NCI-H1417 (cell line): ENCODE data around the gene NFASC.

Source experiments
- DNase-seq, 3 experiments: peaks; one replicate each; lab custom pipeline; 2025; lab: John Stamatoyannopoulos, UW

Gene NFASC

DNA sequence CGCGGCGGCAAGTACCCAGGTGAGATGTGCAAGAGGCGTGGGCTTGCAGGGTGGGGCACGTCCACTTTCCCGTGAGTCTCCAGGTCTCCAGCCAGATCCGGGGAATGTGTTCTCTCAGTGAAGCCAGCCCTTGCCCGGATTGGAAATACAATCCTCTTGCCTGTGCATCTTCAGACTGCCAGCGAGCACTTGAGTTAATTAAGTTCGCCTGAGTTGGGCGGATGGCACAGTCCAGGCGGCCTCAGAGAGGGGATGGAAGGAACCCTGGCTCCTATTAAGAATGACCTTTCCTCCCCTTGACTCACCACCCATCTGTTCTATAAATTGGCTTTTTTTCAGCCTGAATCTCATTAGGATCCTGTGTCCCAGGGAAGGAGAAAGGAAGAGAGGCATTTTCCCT is 139.0 kb downstream of the NFASC start:
- DNase-seq: peak in 2 of 3 experiments; percentile 7 to 93

DNA sequence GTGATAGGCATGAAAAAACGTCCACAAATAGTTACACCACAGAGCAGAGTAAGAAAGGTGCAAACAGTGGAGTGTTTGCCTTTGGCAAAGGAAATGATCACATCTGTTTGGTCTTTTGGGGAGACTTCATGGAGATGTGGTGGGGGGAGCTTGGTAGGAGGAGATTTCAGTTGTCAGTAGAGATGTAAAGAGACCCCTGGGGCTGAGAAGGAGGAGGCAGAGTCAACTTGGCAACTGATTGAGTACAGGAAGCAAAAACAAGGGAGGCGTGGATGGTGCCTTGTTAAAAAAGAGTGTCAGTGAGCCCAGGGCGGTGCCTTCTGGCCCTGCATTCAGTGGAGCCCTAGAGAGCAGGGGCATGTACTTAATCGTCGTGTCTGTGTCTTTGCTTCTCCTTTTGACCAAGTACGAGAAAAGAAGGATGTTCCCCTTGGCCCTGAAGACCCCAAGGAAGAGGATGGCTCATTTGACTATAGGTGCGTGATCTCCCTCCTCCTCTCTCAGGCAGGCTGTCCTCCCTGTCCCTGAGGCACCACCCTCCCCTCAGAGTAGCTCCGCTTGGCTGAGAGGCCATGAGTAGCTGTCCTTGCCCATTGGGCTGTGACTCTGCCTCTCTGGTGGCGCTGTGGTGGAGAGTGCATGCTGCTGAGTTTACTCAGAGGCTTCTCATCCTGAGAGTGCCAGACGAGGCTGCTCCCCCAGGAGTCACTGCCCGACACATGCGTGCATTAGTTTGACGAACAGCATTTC is 141.9 kb downstream of the NFASC start:
- DNase-seq: peak in 2 of 3 experiments; percentile 5 to 47

DNA sequence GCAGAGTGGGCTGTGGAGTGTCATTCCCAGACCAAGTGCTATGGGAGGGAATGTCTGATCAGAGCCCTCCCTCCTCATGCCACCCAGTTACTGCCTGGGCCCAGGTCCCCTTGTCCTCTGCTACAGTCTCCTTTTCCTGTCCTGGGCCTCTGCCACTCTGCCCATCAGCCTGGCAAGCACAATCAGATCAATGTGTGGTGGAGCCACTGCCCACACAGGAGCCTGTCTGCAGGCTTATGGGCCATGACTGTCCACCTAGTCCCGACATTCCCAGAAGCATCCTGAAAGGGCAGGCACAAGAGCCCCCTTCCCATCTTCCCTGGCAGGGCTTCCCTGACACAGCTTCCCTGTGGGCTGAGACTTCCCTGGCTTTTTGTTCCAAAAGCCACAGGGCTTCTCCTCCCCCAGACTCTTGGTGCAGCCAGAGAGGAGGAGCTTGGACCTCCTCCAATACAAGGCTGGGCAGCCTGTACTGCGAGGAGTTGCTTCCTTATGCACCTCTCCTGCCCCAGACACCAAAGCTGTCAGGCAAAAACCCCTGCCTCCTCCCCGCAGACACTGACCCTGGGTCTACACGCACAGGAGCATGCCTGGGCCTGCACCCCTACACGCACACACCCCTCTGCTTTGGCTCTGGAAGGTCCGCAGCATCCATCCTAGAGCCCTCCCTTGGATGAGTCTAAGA is 143.2 kb downstream of the NFASC start:
- DNase-seq: peak; percentile 18 to 60 (median 47)

- DNase-seq: peak in 1 of 3 experiments; percentile 12
These were observed 144.1 kb downstream of the NFASC start for GRCh38 chr1:205014783-205015182.

DNA sequence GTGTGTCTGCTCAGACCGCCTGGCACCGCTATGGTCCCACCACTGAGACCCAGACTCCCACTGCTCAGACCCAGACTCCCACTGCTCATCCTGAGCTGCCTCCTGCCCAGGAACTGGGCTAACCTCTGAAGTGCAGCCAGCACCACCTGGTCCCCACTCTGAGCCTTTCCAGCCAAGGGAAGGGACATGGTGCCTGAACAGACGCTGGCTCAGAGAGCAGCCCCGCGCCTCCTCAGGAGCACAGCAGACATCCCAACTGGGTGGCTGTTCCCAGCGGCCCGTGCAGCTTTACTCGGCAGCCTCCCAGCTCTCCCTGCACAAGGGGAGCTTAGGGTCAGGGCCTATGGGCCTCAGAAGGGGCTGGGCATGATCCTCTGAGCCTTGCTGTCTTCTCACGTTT is 144.6 kb downstream of the NFASC start:
- DNase-seq: no peak

DNA sequence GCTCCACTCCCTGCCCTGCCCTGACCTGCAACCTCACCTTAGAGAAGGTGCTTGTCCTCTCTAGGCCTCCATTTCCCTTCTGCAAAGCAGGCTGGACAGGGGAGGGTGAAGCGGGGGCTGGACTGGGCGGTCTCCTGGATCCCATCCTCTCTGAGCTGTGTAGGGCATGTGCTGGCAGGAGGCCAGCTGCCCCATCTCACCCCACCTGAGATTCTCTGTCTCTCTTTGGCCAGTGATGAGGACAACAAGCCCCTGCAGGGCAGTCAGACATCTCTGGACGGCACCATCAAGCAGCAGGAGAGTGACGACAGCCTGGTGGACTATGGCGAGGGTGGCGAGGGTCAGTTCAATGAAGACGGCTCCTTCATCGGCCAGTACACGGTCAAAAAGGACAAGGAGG is 145.4 kb downstream of the NFASC start:
- no peak for DNase-seq

- no peak for DNase-seq
These were observed 145.9 kb downstream of the NFASC start for GRCh38 chr1:205016584-205016983.

- no peak for DNase-seq
These were observed 146.3 kb downstream of the NFASC start for GRCh38 chr1:205017001-205017400.

DNA sequence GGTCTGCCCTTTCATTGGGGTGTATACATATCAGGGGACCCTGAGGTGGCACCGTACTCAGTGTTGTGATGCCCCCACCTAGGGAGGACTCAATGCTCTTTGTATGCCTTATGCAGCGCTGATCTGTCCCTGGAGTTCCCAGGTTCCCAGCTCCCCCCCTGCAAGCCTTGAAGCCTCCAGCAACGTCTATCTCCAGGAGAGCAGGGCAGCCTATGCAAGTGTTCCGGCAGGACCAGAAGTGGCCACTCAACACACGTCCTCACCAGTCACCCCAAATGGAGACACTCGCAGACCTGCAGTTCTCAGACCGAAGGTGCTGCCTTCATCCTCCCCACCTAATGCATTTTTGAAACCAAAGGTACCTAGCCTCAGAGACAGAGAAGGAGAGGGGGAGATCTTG is 147.1 kb downstream of the NFASC start:
- no peak for DNase-seq

DNA sequence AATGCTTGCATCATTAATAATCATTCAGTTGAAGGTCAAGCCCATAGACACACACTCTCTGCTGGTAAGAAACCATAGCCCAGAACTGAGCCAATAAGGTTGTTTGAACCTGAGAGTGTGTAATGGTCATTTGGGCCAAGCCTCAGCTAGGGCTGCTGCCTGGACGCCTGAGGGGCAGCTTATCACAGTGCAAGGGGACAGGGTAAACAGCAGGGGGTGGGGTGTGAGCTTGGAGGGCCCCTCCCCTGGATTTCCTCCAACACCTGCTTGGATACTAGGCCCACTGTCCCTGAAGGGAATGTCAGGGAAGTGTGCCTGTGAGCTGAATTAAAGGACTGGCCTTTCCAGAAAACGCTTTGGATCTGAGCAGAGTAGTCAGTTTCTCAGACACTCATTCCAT is 147.7 kb downstream of the NFASC start:
- DNase-seq: no peak

GRCh38 chr1:205020466-205020865 is 149.8 kb downstream of the NFASC start:
- no peak for DNase-seq

DNA sequence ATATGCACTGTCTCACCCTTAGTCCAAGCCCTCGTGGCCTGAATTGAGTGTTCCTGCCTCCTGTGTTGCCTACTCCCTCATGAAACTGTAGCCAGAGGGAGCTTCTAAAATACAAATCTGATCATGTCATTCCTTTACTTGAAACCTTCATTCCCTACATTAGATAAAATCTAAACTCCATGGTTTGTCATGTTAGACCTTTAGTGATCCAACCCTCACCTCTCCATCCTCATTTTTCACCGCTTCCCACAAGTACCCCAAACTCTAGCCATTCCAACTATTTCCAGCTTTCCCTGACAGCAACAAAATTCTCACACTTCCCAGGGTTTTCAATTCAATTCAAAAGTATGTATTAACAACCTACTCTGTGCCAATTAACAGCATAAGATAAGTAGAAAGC is 154.0 kb downstream of the NFASC start:
- no peak for DNase-seq

DNA sequence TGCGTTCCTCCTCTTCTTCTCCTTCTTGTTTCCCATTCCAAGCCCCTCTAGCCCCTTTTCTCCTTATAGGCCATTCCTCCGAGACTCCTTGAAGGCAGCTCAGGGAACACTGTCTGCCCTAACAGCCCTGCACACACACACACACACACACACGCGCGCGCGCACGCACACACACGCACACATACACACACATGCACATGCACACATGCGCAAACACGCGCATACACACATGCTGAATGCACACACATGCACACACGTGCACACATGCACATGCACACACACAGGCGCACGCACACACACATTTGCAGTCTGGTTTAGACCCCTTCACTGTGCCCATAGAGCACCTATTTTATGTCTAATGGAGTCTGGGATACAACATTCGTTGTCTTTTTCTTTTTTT is 154.6 kb downstream of the NFASC start:
- no peak for DNase-seq

DNA sequence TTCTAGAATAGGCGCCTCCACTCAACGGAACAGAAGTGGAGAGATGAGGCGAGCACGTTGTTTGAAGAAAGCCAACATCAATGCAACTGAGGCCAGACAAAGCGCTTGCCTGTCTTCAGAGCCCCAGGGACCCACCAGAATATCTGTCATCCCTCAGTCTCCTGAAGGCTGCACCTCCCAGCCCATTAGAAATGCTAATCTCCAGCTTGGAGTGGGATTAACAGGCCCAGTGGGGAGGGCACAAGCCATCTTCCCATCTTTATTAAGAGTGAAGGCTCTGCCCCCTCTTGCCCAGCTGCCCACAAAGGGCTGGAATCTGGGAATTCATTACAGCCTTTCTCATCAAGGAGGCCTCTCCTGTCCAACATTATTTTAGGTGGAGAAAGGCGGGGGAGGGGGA is 155.5 kb downstream of the NFASC start:
- DNase-seq: no peak

DNA sequence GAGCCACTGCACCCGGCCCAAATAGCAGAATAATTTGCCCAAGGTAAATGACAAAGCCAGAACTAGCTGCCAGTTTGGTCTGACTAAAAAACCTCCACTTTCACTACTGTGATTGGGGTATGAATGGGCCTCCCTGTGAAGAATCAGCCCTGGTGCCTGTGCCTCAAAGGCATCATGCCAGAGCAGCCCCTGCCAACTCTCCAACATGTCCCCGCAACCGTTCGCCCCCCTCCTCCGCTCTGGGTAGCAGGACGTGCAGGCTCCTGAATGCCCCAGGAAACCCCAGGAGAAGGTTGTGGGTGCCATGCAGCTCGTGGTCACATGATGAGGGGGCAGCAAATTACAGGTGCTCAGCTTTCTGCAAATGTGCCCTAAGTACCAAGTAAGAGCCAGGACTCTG is 157.7 kb downstream of the NFASC start:
- DNase-seq: no peak

DNA sequence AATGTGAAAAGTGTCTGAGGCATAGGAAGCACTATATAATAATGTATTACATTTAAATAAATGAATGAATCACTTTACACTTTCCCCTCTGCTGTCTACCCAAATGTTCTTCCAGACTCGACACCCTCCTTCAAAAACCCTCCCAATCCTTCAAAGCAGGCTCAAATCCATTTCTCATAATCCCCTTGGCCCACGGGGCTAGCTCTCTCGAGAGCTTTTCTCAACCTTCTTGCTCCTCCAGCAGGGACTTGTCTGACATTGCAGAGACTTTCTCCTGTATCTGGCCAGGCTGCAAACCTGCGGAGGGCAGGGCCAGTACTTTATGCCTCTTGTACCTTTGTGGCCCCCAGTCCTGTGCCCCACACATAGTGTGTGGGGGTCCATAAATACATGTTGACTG is 158.3 kb downstream of the NFASC start:
- no peak for DNase-seq

GRCh38 chr1:205030241-205030640 is 159.6 kb downstream of the NFASC start:
- DNase-seq: no peak

- peak in 1 of 3 experiments; percentile 26 for DNase-seq
These were observed 160.2 kb downstream of the NFASC start for GRCh38 chr1:205030896-205031295.

DNA sequence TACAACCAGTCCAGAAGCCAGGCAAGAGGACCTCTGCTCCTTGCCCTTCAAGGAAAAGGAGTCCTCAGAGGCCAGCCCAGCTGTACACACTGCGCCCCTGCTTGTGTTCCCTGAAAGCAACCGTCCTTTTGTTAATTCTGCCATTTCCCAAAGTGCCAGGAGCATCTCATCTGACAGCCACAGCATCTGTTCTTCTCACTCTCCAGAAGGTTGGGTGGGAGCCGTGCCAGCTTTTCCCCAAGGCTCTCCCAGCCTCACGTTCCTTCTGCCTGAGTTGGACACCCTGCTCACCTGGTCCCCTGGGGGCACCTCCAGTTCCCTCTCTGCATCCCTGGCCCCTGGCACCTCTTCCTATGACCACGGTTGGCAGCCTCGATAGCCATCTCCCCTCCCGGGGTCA is 161.8 kb downstream of the NFASC start:
- no peak for DNase-seq

DNA sequence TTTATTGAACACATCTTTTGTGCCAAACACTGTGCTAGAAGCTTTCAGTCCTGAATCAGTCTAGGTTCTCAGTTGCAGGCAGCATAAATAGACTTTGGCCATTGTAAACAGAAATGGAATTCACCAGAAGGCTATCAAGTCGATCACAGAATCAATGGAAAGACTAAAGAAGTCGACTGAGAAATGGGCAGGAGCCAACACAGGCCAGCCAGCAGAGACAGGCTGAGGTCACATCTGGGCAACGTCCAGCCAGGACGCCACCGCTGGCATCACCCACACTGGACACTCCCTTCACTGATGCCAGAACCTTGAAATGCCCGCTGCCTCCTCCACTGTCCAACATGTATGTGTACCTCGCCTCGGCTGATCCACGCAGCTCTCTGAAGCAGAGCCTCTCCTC is 166.9 kb downstream of the NFASC start:
- DNase-seq: no peak

- no peak for DNase-seq
These were observed 167.6 kb downstream of the NFASC start for GRCh38 chr1:205038132-205038786.

GRCh38 chr1:205041001-205041715 is 170.5 kb downstream of the NFASC start:
- no peak for DNase-seq
